HG02973 (cell line): ENCODE measurements around the gene SNRNP70.
A peak's percentile ranks its signal among the peaks of the same experiment; 100 is the strongest.

Experiments used
- ATAC-seq: cut with Tn5 transposase; IDR thresholded peaks from one replicate; pipeline ENCODE4 v1.9.1; 2021; ENCODE audit warnings: moderate library complexity; ENCODE audit not compliant: unreplicated experiment

SNRNP70 gene

DNA sequence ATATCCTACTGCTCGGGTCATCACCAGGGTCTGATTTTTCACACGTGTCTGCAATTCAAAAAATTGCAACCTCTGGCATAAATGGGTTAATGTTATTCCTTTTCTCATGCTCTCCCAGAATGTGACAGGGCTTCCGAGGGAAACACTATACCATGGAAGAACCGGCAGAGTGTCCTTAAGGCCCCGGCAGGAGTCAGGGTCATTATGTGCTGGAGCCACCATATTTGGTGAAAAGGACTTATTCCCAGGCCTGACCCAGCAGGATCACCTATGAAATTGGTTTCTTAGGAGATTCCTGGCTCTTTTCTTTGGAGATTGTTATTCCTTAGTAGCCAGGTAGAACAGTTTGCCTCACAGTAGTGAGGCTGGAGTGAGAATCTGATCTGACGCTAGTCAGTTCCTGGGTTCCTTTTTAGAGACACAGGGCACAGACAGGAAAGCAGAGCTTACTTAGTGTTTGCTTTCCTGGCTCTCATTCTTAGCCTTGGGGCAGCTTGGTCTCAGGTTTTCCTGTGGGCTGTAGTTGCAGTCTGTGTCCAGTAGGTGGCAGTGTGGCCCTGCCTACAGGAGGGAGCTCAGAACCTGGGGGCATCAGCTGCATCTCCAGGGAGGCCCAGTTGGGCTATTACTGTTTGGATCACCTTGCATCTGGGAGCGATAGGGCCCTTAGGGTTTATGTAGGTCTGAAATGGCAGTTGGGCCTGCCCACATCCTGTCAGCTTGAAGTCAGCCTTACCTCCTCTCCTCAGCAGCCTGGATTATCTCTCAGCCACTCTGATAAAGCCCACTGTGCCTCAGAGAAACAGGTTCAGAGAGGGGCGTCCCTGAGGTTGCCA is 12.4 kb downstream of the SNRNP70 start:
- ATAC-seq, result no peak

DNA sequence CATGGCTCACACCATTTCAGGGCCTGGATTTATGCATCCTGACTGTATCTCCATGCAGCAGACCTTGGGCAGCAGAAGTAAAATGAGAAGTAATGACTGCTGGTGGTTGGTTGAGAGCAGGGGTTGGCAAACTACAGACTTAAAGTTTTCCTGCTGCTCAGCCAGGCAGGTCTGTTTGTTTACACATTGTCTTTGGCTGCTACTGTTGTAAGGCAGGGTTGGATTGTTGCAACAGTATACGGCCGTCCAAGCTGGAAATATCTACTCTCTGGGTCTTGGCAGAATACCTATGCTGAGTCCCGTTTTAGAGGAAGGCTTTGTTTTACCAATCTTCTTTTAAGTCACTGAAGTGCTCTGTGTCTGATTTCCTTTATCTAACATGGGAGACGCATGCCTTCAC is 13.5 kb downstream of the SNRNP70 start:
- ATAC-seq, result no peak

DNA sequence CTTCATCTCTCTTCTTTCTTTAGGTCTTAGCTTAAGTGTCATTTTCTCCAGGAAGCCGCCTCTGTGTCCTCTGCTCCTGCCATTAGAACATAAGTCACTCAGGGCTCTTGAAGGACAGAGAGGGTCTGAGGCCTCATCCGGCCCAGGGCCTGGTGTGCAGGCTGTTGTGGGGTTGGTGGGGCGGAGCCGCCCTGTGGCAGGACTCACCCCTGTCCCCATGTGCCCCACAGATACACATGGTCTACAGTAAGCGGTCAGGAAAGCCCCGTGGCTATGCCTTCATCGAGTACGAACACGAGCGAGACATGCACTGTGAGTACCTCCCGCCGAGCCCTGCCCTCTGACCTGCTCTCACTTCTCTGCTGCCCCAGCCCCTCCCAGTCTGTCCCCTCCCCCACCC is 15.9 kb downstream of the SNRNP70 start:
- no peak for ATAC-seq

GRCh38 chr19:49102303-49102702 is 17.1 kb downstream of the SNRNP70 start:
- no peak for ATAC-seq

- ATAC-seq, result no peak
Observed at GRCh38 chr19:49103331-49104085, 18.3 kb downstream of the SNRNP70 start.

GRCh38 chr19:49104229-49104864 is 19.1 kb downstream of the SNRNP70 start:
- no peak for ATAC-seq

DNA sequence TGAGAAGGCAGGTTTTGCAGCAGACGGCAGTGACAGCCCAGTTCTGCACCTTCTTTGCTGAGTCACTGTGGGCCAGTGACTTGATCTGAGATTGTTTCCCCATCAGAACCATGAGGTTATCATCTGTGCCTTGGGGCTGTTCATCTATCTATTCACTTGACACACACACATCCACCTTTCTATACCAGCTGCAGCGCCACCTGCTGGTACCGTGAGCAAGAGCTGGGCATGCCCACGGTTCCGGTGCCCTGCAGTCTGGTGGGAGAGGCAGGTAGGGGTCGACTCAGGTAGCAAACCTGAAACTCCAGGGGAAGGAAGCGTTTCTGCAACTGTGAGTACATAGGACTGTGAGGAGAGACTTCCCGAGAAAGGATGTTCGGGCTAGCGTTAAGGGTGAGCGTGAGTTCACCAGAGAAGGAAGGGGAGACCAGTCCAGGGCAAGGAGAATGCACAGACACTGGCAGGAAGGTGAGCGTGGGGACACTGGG is 21.4 kb downstream of the SNRNP70 start:
- ATAC-seq, result no peak

DNA sequence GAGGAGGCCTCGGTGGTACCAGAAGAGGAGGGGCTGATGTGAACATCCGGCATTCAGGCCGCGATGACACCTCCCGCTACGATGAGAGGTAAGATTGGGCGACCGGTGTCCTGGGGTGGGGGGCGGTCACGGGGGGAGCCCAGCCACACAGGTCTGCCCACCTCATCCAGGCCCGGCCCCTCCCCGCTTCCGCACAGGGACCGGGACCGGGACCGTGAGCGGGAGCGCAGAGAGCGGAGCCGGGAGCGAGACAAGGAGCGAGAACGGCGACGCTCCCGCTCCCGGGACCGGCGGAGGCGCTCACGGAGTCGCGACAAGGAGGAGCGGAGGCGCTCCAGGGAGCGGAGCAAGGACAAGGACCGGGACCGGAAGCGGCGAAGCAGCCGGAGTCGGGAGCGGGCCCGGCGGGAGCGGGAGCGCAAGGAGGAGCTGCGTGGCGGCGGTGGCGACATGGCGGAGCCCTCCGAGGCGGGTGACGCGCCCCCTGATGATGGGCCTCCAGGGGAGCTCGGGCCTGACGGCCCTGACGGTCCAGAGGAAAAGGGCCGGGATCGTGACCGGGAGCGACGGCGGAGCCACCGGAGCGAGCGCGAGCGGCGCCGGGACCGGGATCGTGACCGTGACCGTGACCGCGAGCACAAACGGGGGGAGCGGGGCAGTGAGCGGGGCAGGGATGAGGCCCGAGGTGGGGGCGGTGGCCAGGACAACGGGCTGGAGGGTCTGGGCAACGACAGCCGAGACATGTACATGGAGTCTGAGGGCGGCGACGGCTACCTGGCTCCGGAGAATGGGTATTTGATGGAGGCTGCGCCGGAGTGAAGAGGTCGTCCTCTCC is 22.6 kb downstream of the SNRNP70 start:
- ATAC-seq, result no peak

DNA sequence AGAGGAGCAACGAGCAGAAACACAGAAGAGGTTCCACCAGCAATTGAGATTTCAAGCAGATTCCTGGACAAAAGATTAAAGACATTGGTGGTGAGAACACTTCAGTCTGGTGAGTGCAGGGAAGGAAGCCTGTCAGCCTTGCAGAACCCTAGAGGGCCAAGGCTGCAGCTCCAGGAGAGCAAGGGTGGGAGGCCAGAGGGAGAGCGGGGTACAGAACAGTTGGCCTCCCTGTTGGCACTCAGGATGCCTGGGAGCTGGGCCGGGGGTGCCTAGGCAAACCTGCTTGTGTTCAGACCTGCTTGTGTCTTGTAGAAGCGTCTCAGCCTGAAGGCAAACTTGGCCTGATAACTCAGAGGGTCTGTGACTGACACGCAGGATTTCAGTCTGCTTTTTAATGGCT is 23.8 kb downstream of the SNRNP70 start:
- no peak for ATAC-seq

DNA sequence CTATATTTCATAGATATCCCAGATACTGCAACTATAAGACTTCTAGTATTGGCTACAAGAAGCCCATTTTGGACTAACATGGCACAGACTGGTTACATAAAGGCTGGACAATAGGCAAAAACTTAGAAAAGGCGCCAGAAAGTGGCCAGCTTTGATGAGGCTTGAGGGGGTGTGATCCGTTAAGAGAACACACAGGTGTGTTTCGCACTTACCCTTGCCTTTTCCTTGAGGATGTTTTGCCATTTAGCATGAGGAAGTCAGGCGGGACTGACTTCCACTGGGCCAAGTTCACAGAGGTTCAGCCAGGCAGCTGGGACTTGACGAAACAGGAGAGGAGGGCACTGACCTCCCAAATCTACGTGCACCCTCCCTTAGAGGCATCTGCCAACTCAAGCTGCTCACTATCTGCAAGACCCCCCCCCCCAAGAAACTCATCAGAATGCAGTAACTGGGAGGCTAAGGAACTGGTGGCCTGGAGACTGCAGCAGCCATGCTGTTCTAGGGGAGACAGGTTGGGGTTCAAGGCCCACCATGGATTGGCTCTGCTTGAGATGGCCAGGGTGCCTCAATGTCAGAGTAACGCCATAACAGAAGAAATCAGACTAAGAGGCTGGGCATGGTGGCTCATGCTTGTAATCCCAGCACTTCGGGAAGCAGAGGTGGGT is 24.4 kb downstream of the SNRNP70 start:
- no peak for ATAC-seq

DNA sequence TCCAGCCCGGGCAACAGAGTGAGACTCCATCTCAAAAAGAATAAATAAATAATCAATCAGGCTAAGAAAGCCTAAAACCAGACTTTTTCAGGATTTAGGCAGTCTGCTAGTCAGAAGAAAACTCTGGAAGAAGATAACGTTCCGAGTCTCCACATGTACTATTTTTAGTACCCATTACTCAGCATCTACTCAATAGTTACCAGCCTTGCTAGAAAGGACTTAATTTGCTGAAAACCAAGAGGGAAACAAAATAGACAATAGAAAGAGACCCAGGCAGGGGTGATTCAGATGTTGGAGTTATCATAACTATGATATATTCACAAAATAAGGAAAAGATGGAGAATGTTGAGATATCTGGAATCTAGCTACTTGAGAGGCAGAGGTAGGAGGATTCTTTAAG is 25.3 kb downstream of the SNRNP70 start:
- no peak for ATAC-seq

DNA sequence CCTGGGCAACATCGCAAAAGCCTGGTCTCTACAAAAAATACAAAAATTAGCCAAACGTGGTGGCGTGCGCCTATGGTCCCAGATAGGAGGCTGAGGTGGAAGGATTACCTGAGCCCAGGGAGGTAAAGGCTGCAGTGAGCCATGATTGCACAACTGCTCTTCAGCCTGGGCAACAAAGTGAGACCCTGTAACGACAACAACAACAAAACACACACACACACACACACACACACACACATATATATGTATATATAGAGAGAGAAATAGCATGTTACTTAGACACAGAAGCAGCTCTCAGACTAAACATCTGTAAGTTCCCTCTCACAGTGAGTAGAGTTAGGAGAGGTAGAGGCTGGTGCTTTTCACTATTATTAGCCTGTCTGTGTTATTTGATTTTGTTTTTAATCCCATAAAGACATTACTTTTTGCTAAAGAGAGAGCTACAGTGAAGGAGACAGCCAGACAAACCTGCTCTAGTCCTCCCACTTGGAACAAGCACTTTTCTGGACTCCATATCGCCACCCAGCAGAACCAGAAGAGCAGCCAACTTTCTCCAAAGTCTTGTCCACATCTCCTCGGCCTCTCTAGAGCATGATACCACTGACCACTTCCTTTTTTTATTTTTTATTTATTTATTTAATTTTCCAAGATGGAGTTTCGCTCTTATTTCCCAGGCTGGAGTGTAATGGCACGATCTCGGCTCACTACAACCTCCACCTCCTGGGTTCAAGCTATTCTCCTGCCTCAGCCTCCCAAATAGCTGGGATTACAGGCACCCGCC is 26.2 kb downstream of the SNRNP70 start:
- ATAC-seq, result no peak

DNA sequence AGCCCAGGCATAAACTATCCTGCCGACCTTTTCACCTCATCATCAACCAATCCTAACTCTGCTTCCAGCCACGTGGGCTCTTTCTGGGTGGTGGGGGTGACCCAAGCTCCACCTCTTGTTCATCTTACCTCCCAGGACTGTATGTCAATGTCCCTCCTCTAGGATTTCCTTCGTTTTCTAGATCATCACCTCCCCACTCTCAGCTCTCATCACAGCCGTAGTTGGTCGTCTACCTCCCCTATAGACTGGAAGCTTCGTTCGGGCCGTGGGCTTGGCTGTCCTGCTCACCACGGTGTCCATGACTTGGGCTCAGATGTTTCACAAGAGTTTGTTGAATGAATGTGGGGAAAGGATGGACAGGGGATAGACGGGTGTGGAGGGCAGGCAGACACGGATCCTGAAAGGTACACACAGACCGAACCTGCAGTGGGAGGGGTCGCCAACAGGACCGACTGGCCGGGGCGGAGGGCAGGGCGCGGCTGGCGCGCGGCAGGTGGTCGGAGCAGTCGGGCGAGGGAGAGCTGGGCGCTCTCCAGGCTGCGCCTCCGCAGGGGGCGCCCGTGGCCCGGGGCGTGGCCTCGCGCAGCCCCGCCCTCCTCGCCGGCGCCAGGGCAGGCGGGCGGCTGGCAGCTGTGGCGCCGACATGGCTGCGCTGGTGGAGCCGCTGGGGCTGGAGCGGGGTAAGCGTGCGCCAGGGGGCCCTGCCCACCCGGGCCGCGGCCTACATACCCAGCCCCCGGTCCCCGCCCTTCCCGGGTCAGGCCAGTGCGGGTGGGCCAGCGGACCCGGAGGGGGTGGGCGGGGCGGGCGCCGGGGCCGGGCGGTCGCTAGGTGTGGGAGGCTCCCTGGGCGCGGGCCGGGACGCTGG is 28.7 kb downstream of the SNRNP70 start, which contains the start of gene LIN7B:
LIN7B (plus strand) TSS at position 609 of the 868 bp plus-strand sequence; CDS start at position 644, 35 bp downstream.
- ATAC-seq, result peak; percentile 45

GRCh38 chr19:49114630-49115363 is 29.5 kb downstream of the SNRNP70 start:
- ATAC-seq, result peak; percentile 3

- ATAC-seq, result no peak
Observed at GRCh38 chr19:49116544-49116943, 31.3 kb downstream of the SNRNP70 start.

DNA sequence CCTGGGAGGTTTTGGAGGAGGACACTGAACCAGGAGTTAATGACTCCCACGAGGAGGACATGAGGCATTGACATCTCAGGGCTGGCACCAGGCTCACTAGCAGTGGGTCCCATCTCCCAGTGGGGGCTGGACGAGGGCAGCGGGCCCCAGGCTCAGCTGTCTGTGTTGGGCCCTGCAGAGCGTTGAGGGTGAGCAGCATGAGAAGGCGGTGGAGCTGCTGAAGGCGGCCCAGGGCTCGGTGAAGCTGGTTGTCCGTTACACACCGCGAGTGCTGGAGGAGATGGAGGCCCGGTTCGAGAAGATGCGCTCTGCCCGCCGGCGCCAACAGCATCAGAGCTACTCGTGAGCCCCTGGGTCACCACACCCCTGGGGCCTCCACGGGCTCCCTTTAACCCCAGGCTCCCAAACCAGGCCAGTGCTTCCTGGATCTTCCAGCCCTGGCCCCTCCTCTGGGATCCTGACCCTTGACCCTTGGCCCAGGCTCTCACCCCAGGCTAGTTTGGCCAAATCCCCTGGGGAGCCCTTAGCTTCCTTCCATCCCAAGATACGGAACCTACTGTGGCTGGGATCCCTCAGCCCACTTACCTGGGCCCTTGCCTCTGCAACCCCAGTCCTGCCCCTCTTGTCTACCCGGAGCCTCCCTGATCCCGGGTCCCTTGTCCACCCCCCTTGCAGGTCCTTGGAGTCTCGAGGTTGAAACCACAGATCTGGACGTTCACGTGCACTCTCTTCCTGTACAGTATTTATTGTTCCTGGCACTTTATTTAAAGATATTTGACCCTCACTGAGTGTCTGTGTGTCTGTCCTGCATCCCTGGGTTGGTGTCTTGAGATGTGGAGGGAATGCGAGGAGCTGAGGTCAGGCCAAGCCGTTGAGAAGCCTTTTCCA is 32.7 kb downstream of the SNRNP70 start:
- no peak for ATAC-seq
